GM12878 (cell line): ENCODE results near the gene WDR64.

Experiments used
- CTCF ChIP-seq, 3 experiments: IDR thresholded peaks in 2 of 3; conservative IDR thresholded peaks in 1 of 3; 2 replicates each; pipeline ENCODE4 v1.5.1; 2011; ENCODE audit warnings: low read depth in 3 of 3, low read length in 3 of 3, mild to moderate bottlenecking in 3 of 3, control low read depth in 2 of 3, moderate library complexity in 2 of 3, inconsistent platforms in 1 of 3, mixed read lengths in 1 of 3; ENCODE audit not compliant: control insufficient read depth in 2 of 3, insufficient read depth in 1 of 3; ENCODE audit errors: extremely low read depth in 1 of 3
- EZH2 ChIP-seq: IDR thresholded peaks from 2 replicates; pipeline ENCODE4 v1.6.1; 2012; ENCODE audit warnings: low read depth, mild to moderate bottlenecking, control low read depth, inconsistent platforms, low read length, borderline replicate concordance; ENCODE audit not compliant: control insufficient read depth

GRCh38 chr1:241612533-241613477, 39.3 kb upstream of the WDR64 start:
- no peak for TF ChIP-seq EZH2
- TF ChIP-seq CTCF (IDR thresholded peaks at IDR 0.05 in 2 of 3, conservative IDR thresholded peaks at IDR 0.05 in 1 of 3; ENCODE audit: control insufficient read depth in 2 of 3, extremely low read depth in 1 of 3, insufficient read depth in 1 of 3, low read depth in 3 of 3, low read length in 3 of 3), result no peak
